Right lobe of liver (tissue), 4 donors: ENCODE measurements around the gene SDS.

ENCODE experiments used
- CTCF ChIP-seq, 4 donors: fragments of 200-600 bp in 3 of 4; fragments of 450-650 bp in 1 of 4; IDR thresholded peaks; one replicate each; pipeline versions ENCODE4 v1.5.1 to v1.8.0; 2016 to 2022; ENCODE audit warnings: antibody characterized with exemption in 4 of 4, mild to moderate bottlenecking in 2 of 4
- POLR2A ChIP-seq: fragments of 450-650 bp; IDR thresholded peaks from one replicate; pipeline ENCODE4 v1.6.1; 2017; ENCODE audit warnings: antibody characterized with exemption, mild to moderate bottlenecking
- donor health status: DM: no; HTN: no; CAD: no.
- donor health status: DM: no; HTN: no; CAD: no.
- donor health status: DM: no; HTN: yes; CAD: no.

DNA sequence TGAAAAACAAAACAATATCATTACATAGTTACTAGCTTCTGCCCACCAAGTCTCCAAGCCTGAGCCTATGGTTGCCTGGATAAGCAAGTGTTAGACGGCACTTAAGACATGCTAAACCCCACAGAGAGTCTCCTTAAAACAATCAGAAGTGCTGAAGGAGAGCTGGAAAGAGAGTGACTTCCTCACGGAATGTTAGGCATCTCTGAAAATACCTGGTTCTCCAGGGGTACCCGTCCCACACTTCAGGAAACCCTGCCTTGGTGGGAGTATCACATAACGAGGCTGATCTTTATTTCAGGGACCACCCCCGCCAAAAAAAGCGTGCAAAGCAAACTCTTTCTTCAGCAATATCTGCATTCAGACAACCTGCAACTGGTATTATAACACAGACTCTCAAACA, 49.6 kb upstream of the SDS start:
- TF ChIP-seq POLR2A (no peak), CTCF (IDR thresholded peaks at IDR 0.05) (no peak)
